ENCODE measurements around the gene GPX7.

DNA sequence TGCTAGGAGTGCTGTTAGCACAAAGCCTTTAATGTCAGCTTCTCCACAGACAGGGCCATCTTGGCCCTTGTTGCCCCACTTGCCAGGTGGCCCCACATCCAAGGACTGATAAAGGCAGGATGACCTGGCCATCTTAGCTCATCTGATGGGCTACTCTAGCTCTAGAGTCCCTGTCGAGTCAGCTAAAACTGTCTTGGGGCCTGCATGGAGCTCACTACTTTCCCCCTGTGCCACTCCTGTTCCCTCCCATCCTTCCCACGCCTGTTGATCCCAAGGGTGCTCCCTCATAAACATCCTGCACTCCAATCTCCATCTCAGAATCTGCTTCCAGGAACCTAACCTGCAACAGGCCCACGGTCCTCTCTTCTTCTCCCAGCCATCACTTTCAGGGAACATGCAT is 652 bp upstream of the GPX7 start:
- TF ChIP-seq CTCF (IDR thresholded peaks at IDR 0.05) (no peak), ZFX (IDR thresholded peaks at IDR 0.05; ENCODE audit: borderline replicate concordance) (no peak)
